Fibroblast of lung (primary cell): ENCODE data around the gene LRP5.

Experiments
- EZH2 ChIP-seq: IDR thresholded peaks from 2 replicates; pipeline ENCODE4 v1.5.1; 2012; ENCODE audit warnings: low read length, control low read depth, mild to moderate bottlenecking; ENCODE audit errors: missing control alignments
- TF ChIP-seq, protein P1 (sequence below), 2 donors: IDR thresholded peaks in 1 of 2; conservative IDR thresholded peaks in 1 of 2; 1 replicate in 1 of 2; 2 replicates in 1 of 2; pipeline ENCODE4 v1.5.1; 2011 to 2012; ENCODE audit warnings: low read length in 2 of 2, control low read depth in 1 of 2, inconsistent platforms in 1 of 2, low read depth in 1 of 2, mild to moderate bottlenecking in 1 of 2

GRCh38 chr11:68325907-68326220, 13.5 kb downstream of the LRP5 start:
- TF ChIP-seq, protein P1, sequence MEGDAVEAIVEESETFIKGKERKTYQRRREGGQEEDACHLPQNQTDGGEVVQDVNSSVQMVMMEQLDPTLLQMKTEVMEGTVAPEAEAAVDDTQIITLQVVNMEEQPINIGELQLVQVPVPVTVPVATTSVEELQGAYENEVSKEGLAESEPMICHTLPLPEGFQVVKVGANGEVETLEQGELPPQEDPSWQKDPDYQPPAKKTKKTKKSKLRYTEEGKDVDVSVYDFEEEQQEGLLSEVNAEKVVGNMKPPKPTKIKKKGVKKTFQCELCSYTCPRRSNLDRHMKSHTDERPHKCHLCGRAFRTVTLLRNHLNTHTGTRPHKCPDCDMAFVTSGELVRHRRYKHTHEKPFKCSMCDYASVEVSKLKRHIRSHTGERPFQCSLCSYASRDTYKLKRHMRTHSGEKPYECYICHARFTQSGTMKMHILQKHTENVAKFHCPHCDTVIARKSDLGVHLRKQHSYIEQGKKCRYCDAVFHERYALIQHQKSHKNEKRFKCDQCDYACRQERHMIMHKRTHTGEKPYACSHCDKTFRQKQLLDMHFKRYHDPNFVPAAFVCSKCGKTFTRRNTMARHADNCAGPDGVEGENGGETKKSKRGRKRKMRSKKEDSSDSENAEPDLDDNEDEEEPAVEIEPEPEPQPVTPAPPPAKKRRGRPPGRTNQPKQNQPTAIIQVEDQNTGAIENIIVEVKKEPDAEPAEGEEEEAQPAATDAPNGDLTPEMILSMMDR (conservative IDR thresholded peaks at IDR 0.05 in 1 of 2, IDR thresholded peaks at IDR 0.05 in 1 of 2; ENCODE audit: low read depth in 1 of 2, low read length in 2 of 2): no peak
- no peak for TF ChIP-seq EZH2
